HL-60 (cell line): ENCODE measurements around the gene DOHH.

Experiments
- DNase-seq, 2 experiments: peaks; one replicate each; pipeline ENCODE4 v3.0.0-alpha.2; 2010 to 2020; ENCODE audit warnings: low read depth in 1 of 2, low spot score in 1 of 2
- H3K27ac ChIP-seq: fragments of 250-450 bp; sonication (Bioruptor Pico); replicated peaks from 2 replicates; pipeline ENCODE4 v1.5.1; 2020; ENCODE audit warnings: mild to moderate bottlenecking, moderate library complexity
- H3K27me3 ChIP-seq: fragments of 250-450 bp; sonication (Bioruptor Pico); 2 replicates; pipeline ENCODE4 v1.5.1; 2021; ENCODE audit warnings: mild to moderate bottlenecking, moderate library complexity; ENCODE audit not compliant: insufficient read depth, poor library complexity, severe bottlenecking
- H3K4me3 ChIP-seq: replicated peaks from 2 replicates; pipeline ENCODE4 v1.5.1; 2011; ENCODE audit warnings: mild to moderate bottlenecking, control low read depth, low read length; ENCODE audit not compliant: insufficient read depth
- GABPA ChIP-seq: IDR thresholded peaks from 2 replicates; pipeline ENCODE4 v1.6.1; 2012; ENCODE audit warnings: low read depth
- POLR2AphosphoS5 ChIP-seq: IDR thresholded peaks from 2 replicates; pipeline ENCODE4 v1.6.1; 2012; ENCODE audit warnings: low read depth
- SPI1 ChIP-seq: IDR thresholded peaks from 2 replicates; pipeline ENCODE4 v1.6.1; 2012; ENCODE audit warnings: low read depth, mild to moderate bottlenecking, borderline replicate concordance
- TF ChIP-seq, protein P1 (sequence below): IDR thresholded peaks from 2 replicates; pipeline ENCODE4 v1.6.1; 2012; ENCODE audit warnings: low read depth; ENCODE audit not compliant: insufficient replicate concordance
- TF ChIP-seq, protein P2 (sequence below): IDR thresholded peaks from one replicate; pipeline ENCODE4 v1.5.1; 2011; ENCODE audit warnings: low read length, control low read depth, inconsistent platforms; ENCODE audit not compliant: insufficient read depth

Gene DOHH

DNA sequence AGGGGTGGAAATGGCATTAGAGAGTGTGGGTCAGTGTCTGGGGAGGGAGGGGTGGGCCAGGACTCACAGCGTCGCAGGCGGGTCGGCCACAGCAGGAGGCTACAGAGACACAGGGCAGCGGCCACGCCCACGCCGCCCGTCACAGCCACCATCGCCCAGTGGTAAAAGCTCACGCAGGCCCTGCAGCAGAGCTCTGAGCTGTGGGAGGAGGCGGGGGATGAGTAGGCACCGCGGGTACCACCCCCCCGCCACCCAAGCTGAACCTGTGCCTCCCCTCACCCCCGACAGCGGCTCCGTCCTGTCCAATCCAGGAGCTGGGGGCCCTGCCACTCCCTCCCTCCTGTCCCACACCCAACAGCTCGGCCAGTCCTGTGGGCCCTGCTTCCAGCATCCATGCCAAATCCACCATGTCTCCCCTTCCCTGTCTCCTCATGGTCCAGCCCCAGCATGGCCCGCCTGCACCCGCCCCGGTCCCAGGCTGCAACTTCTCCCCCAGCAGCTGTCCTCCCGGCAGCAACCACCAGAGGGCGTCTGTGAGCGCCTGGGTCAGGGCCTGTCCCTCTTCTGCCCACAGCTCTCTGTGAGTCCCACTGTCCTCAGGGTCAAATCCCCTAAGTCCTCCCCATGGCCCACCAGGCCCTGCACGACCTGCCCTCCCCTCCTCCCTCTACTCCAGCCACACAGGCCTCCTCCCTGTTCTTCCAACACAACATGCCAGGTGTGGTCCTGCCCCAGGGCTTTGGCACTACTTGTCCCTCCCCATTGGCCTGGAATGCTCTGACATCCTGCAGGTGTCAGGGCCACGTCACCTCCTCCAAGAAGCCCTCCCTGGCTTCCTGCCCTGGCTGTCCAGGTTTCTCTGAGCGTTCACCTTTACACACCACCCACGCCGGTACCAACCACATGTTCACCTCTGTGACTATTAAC is 44.5 kb upstream of the DOHH start:
- Histone ChIP-seq H3K27me3 (no peaks in the 10 kb centered on the region), H3K27ac (no peak overlapping the region), H3K4me3 (no peak overlapping the region)
- DNase-seq = peak in 1 of 2 experiments; percentile 71
- no peak for TF ChIP-seq GABPA
- TF ChIP-seq SPI1 = no peak
- TF ChIP-seq, protein P1, sequence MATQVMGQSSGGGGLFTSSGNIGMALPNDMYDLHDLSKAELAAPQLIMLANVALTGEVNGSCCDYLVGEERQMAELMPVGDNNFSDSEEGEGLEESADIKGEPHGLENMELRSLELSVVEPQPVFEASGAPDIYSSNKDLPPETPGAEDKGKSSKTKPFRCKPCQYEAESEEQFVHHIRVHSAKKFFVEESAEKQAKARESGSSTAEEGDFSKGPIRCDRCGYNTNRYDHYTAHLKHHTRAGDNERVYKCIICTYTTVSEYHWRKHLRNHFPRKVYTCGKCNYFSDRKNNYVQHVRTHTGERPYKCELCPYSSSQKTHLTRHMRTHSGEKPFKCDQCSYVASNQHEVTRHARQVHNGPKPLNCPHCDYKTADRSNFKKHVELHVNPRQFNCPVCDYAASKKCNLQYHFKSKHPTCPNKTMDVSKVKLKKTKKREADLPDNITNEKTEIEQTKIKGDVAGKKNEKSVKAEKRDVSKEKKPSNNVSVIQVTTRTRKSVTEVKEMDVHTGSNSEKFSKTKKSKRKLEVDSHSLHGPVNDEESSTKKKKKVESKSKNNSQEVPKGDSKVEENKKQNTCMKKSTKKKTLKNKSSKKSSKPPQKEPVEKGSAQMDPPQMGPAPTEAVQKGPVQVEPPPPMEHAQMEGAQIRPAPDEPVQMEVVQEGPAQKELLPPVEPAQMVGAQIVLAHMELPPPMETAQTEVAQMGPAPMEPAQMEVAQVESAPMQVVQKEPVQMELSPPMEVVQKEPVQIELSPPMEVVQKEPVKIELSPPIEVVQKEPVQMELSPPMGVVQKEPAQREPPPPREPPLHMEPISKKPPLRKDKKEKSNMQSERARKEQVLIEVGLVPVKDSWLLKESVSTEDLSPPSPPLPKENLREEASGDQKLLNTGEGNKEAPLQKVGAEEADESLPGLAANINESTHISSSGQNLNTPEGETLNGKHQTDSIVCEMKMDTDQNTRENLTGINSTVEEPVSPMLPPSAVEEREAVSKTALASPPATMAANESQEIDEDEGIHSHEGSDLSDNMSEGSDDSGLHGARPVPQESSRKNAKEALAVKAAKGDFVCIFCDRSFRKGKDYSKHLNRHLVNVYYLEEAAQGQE = no peak
- TF ChIP-seq, protein P2, sequence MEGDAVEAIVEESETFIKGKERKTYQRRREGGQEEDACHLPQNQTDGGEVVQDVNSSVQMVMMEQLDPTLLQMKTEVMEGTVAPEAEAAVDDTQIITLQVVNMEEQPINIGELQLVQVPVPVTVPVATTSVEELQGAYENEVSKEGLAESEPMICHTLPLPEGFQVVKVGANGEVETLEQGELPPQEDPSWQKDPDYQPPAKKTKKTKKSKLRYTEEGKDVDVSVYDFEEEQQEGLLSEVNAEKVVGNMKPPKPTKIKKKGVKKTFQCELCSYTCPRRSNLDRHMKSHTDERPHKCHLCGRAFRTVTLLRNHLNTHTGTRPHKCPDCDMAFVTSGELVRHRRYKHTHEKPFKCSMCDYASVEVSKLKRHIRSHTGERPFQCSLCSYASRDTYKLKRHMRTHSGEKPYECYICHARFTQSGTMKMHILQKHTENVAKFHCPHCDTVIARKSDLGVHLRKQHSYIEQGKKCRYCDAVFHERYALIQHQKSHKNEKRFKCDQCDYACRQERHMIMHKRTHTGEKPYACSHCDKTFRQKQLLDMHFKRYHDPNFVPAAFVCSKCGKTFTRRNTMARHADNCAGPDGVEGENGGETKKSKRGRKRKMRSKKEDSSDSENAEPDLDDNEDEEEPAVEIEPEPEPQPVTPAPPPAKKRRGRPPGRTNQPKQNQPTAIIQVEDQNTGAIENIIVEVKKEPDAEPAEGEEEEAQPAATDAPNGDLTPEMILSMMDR = peak; percentile 86
- TF ChIP-seq POLR2AphosphoS5 = no peak; the same call in 1 of the 2 replicates

DNA sequence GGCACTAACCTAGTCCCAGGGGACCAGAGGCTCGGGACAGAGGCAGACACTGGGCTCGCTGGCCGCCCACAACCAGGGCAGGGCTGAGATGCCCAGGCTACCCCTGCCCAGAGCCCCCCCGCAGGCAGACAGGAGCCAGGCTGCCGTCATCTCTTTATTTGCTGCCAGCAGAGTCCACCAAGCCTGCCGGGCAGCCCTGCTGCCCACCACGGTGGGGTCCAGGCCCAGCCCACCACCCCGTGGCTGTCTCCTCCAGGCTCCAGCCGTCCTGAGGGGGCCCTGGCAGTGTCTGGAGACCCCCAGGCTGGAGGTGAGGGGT is 43.5 kb upstream of the DOHH start:
- H3K27me3 ChIP-seq = no peaks in the 10 kb centered on the region
- no peak overlapping the region for H3K27ac ChIP-seq
- DNase-seq = no peak
- TF ChIP-seq, protein P2 = no peak
- TF ChIP-seq GABPA (no peak), POLR2AphosphoS5 (no peak), SPI1 (no peak)
- TF ChIP-seq, protein P1 = no peak
- no peak overlapping the region for H3K4me3 ChIP-seq

DNA sequence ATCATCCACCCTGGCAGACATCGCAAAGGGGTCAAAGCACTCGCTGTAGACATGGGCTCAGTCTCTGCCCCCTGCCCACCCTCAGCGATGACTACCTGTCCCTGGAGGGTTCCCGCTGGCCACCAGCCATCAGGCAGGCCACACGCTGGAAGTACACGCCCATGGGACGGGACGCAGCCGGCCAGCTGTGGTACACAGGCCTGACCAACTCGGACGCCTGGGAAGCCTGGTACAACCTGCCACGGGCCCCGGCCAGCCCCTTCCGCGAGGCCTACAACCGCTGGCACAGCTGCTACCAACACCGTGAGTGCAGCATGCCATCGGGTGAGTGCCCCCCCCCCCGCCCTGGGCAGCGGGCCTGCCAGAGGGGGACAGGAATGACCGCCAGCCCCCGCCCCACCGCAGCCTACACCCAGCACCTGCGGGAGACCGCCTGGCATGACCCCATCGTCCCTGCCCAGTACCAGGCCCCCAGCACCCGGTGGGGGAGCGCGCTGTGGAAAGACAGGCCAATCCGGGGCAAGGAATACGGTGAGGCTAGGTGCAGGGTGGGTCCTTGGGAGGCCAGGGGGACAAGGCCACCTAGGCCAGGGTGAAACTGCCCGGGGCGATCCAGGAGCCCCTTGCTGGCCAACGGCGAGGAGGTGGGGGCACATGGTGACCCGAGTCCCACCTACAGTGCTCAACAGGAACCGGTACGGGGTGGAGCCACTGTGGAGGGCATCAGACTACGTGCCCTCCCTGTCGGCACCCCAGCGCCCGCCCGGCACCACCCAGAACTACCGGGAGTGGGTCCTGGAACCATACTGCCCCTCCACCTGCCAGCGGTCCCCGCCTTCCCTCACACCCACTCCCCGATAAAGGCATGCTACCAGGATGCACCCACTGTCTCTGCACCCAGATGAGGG is 42.9 kb upstream of the DOHH start:
- H3K4me3 ChIP-seq = no peak overlapping the region
- TF ChIP-seq, protein P1 = no peak
- no peak for TF ChIP-seq POLR2AphosphoS5
- TF ChIP-seq, protein P2 = no peak
- TF ChIP-seq GABPA = no peak
- no peak for TF ChIP-seq SPI1

More for the DNA sequence above, 42.9 kb upstream of the DOHH start:
- Histone ChIP-seq H3K27ac (no peak overlapping the region), H3K27me3 (no peaks in the 10 kb centered on the region)
- no peak for DNase-seq
